Measurements from ENCODE around the gene C4orf54.

C4orf54 gene

DNA sequence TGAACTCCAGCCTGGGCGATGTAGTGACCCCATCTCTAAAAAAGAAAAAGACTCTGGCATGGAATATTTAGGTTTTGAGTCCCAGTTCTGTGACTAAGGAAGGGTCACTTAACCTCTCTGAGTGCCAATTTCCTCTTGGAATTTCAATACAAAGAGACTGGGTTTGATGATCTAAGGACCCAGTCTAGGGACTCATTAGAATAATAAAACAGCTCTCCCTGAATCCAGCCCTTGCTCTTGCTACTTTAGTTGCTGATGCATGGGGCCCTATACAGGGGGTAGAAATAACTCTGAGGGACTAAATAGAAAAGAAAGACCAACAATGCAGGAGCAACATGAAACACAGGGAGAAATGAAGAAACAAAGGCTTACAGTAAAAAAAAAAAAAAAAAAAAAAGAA lies 12.6 kb downstream of the C4orf54 start:
- no peak for DNase-seq (ENCODE audit: low spot score)
- TF ChIP-seq, protein P1, sequence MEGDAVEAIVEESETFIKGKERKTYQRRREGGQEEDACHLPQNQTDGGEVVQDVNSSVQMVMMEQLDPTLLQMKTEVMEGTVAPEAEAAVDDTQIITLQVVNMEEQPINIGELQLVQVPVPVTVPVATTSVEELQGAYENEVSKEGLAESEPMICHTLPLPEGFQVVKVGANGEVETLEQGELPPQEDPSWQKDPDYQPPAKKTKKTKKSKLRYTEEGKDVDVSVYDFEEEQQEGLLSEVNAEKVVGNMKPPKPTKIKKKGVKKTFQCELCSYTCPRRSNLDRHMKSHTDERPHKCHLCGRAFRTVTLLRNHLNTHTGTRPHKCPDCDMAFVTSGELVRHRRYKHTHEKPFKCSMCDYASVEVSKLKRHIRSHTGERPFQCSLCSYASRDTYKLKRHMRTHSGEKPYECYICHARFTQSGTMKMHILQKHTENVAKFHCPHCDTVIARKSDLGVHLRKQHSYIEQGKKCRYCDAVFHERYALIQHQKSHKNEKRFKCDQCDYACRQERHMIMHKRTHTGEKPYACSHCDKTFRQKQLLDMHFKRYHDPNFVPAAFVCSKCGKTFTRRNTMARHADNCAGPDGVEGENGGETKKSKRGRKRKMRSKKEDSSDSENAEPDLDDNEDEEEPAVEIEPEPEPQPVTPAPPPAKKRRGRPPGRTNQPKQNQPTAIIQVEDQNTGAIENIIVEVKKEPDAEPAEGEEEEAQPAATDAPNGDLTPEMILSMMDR (IDR thresholded peaks at IDR 0.05; ENCODE audit: extremely low read depth, insufficient read depth, missing control alignments) = no peak
- in situ Hi-C loops (cut with MboI; ENCODE audit: low pct_unique_long_range_greater_than_20kb, low sequenced_read_pairs, unreplicated experiment) = no loop called here

DNA sequence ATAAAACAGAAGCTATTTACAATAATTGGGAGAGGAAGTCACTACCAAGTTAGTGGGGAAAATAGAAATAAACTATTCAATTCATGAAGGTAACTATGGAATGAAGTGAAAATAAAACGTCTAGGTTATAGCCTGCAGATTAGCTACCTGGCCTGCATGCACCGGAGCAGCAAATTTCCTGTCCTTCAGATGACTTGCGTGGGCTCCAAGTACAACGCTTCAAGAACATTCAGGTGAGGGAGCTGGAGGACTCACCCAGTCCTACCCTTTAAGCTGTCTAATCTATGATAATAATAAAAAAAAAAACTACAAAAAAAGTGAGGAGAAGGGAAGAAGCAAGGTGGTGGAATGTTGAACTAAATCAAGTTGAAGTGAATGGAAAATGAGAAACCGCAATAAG lies 13.2 kb downstream of the C4orf54 start:
- TF ChIP-seq, protein P1 (IDR thresholded peaks at IDR 0.05; ENCODE audit: extremely low read depth, insufficient read depth, missing control alignments) = no peak
- in situ Hi-C loops (cut with MboI; ENCODE audit: low pct_unique_long_range_greater_than_20kb, low sequenced_read_pairs, unreplicated experiment) = no loop called here
- DNase-seq (ENCODE audit: low spot score) = no peak

DNA sequence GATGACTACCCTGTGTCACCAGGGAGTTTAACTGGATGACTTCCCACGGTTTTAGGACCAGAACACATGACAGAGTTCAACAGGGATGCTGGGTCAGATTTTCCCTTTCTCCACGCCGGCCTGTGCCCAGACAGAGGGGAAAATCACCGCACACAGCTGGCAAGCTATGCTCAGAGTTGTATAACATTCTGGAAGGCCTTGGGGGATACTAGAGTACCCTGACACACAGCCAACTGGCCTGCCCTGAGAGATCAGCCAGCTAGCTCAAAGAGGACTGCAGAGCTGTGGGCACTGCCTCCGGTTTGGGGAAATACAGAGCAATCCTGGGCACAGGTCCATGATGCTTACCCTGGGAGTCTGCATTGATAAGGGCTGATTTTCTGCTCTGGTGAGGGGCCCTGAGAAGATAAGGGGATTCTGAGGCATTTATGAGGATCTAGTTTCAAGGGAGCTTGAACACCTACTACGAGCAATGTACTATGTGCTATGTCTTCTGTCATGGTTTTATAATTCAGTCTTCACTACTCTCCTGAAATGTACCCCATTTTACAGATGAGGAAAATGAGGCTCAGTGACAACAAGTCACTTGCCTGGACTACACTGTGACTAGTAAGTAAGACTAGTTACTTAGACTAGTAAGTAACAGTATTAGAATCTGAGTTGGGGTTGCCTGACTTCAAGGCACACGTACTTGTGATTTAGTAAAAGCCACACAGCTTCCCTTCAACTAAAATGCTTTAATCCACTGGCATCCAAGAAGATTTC lies 14.7 kb downstream of the C4orf54 start:
- in situ Hi-C loops (cut with MboI; ENCODE audit: low pct_unique_long_range_greater_than_20kb, low sequenced_read_pairs, unreplicated experiment) = no loop called here
- DNase-seq (ENCODE audit: low spot score) = no peak
- TF ChIP-seq, protein P1 (IDR thresholded peaks at IDR 0.05; ENCODE audit: extremely low read depth, insufficient read depth, missing control alignments) = no peak

DNA sequence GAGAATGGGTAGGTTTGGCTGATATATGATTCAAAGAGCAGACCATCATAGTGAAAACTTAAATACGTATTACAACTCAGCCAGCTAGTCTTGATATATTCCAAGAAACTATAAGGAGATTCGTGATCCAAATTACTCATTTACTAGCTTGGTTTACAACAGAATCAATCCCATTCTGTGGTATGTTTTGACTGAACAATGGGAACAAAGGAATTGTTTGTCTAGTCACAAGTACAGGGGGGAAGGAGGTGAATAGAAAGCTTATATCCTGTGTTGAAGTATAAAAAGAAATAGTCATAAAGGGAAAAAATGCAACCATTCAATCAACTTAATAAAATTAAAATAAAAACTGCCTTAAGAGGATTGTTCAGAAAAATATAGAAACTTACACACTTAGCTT lies 17.0 kb downstream of the C4orf54 start:
- in situ Hi-C loops (cut with MboI; ENCODE audit: low pct_unique_long_range_greater_than_20kb, low sequenced_read_pairs, unreplicated experiment) = no loop called here
- TF ChIP-seq, protein P1 (IDR thresholded peaks at IDR 0.05; ENCODE audit: extremely low read depth, insufficient read depth, missing control alignments) = no peak
- no peak for DNase-seq (ENCODE audit: low spot score)

DNA sequence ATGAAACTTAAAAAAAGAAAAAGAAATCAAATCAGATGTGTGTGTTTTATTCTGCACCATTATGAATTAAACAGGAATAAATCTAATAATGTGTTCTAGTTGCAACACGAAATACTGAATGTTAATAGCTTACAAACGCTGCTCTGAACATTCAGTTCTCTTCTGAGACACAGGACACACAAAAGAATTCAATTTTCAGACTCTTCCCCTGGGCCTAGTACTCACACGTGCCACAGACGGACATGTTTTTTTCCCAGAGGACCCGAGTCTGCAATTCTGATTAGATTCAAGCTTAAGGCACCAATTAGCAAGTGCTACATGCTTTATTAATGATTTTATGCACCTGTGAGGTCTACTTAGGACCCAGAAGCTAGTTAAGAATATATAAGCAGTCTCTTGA lies 20.5 kb downstream of the C4orf54 start:
- no peak for DNase-seq (ENCODE audit: low spot score)
- TF ChIP-seq, protein P1 (IDR thresholded peaks at IDR 0.05; ENCODE audit: extremely low read depth, insufficient read depth, missing control alignments) = no peak
- in situ Hi-C loops (cut with MboI; ENCODE audit: low pct_unique_long_range_greater_than_20kb, low sequenced_read_pairs, unreplicated experiment) = no loop called here

DNA sequence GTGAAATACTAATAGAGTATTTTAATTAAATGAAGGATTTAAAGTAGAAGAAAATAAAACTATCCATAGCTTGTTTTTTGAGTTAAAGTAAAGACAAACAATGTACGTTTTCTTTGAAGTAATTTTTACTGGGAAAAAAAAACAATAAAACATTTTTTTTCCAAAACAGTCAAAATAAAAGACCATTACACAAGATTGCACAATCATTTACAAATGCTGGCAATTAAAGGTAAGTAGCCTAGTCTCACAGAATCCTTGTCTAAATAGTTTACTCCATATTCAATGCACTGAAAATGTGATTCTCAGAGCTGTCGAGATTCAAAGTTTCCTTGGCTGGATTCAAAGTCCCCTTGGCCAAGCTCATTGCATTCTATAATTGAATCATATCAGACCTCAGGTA lies 21.2 kb downstream of the C4orf54 start:
- in situ Hi-C loops (cut with MboI; ENCODE audit: low pct_unique_long_range_greater_than_20kb, low sequenced_read_pairs, unreplicated experiment) = no loop called here
- no peak for DNase-seq (ENCODE audit: low spot score)
- TF ChIP-seq, protein P1 (IDR thresholded peaks at IDR 0.05; ENCODE audit: extremely low read depth, insufficient read depth, missing control alignments) = no peak

All from GM13977 (cell line).